ENCODE measurements around the gene JAK1.
"Not testable (repeated sequence)": the region's sequence is repeated elsewhere in the genome, so short reads cannot be mapped to it uniquely, and the experiment has no call there.

The JAK1 gene

DNA sequence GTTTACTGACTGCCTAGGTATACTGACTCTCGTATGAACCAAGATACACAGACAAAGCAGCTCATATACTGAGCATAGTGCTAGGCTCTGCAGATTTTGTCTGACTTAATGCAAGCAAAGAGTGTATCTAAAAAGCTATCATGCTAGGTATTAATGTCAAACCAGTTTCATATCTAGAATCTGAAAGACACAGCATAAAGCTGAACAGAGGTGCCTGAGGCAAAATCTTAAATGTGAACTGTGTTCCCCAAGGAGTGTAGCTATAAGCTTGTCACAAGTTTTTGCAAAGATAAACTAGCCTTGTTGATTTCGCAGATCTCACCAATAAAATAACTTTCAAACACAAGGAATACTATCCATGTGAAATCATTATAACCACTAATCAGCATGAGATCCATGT lies 18.1 kb downstream of the JAK1 start:
- DNase-seq, result no peak

DNA sequence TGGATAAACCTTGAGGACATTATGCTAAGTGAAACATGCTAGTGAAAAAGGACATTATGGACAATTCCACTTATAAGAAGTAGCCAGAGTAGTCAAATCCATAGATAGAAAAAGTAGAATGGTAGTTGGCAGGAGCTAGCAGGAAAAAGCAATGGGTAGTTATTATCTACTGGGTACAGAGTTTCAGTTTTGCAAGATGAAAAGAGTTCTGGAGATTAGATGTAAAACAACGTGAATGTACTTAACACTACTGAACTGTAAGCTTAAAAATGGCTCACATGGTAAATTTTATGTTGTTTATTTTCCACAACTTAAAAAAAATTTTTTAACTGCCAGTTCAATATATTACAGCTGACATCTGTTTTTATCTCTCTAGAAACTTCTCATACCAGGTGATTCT lies 19.4 kb downstream of the JAK1 start:
- DNase-seq, result no peak

DNA sequence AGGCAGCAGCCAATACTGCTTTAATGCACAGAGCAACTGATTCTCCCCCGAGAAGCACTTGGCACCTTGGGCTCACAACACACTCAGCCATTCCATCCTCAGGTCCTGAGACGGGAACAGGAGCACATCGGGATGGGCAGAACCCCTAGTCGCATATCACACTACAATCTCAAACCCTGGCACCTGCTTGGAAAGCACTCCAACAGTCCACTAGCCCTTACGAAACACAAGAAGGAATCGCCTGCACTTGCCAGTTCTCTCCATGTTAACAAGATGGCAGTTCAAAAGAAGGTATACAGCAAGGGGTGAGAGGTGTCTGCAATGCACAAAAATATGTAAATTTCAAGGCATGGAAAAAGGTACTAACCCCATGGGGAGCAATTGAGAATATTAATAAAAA lies 21.4 kb downstream of the JAK1 start:
- no peak for DNase-seq

DNA sequence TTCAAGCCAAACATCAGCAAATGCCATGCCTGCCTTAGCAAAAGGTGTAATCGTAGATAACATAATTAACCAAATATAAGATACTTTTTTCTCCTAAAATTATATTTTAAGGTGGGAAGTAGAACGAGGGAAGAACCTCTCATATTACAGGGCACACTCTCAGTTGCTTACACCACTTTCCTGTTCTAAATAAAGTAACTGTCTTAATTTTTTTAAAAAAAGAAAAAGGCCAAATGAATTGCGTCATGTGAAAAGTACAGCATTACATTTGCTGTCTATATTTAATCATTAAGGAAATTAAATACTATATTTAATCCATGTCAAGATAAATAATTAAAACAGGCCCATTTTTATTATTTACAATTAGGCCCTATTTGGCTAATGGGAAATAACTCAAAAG lies 23.7 kb downstream of the JAK1 start:
- no peak for DNase-seq

DNA sequence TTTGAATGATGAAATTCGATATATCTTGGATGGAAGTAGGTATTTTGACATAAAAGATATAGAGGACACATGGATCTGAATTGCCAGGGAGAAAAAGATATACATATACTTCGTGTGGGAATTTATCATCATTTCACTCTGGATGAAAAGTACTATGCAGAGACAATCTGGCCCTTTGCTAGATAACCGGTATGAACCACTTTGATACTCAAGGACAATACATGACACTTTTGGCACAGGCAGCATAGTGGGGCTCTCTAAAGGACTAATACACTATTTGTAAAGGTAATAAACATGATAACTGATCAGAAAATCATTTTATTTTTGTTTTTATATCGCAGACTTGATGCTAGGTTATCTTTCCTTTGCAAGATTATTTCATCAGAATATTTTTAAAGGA lies 24.2 kb downstream of the JAK1 start:
- DNase-seq, result no peak

DNA sequence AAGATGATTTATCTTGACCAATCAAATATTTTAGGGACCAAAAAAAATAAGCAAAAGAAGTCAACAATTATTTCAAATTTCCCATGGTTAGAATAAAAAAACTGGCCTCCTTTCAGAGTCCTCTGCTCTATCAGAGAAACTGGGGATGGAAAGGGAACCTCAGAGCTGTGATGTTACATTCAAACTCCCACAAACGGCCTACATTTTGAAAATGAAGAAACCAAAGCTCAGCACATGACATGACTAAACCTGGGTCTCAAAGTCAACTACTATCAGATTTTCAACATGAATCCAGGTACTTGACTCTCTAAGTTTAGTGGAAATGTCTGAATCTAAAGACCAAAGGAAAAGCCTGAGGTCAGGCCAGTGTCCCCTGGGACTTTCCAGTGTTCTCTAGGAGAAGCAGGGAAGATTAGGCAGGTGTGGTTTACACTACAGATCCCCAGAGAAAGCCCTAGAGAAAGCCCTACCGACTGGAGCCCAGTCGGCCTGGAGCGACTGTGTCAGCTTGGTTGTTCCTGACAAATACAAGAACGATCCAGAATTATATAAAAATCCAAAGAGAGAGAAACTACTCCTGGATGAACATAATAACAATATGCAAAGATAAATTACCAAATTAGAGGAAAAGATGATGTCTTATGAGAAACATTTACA lies 24.8 kb downstream of the JAK1 start:
- DNase-seq, result no peak

DNA sequence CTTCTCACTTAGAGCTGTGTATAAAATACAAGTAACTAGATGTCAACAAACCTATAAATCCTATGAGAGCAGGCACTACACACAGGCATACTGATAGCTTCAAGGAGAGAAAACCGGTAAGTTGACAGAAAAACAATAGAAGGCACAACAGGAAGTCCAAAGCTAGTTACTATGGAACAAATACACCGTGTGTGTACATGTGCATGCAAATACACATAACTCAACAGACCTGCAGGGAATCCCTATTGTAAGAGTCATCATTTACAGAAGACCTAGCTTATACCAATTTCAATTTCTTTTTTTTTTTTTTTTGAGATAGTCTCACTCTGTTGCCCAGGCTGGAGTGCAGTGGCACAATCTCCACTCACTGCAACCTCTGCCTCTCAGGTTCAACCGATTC lies 26.3 kb downstream of the JAK1 start:
- DNase-seq, result no peak

DNA sequence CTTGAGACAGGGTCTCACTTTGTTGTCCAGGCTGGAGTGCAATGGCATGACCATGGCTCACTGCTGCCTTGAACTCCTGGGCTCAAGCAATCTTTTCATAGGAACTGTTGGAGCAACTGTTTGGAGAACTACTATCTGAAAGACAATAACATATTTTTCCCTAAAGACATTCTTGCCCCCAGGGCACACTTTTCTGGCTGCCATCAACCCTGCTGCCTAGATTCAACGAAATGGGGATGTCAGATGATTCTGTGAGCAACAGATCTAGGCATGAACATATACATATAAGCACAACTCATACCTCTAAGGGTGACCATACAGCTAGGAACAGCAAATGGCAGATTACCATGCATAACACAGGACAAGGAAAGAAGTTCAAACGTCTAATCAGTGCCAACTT lies 27.4 kb downstream of the JAK1 start:
- no peak for DNase-seq

DNA sequence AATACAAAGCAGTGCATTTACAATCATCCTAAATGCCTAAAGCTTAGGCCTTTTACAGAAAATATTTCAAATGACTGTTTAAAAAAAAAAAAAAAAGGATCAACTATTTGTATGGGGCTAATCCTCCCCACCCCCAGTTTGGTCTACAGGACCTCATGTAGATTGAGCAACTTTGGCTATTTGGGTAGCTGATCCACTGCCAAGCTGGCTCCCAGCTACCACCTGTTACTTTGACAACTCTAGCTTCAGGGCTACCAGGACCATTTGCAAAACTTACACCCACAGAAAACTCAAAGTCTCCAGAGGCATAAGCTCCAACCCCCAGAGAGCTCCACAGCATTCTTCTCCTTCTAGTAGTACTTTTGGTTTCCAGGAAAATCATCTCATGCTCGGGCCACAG lies 29.4 kb downstream of the JAK1 start:
- no peak for DNase-seq

DNA sequence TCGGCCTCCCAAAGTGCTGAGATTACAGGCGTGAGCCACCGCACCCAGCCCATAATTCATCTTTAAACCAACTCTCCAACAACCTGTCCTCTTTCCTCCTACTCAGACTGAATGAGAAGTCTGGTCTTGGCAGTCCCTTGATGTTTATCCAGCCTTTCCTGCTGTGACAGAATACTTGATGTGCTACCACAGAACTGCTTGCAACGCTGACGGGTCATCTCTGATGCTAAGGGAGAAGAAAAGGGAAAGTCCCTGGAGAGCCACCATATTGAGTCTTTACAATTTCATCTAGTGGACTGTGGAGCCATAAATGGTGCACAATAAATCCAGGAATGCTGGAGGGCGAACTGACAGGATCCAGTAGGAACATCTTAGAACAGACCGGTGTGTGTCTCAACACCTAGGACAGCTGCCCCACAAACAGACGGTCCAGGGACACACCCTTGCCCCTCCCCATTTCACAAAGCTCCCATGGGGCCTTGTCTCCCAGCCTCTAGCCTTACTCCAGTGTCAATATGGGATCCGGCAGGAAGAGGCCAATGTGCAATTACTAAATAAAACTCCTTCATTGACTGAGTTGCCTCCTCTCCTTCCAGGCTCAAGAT lies 30.7 kb downstream of the JAK1 start:
- no peak for DNase-seq

DNA sequence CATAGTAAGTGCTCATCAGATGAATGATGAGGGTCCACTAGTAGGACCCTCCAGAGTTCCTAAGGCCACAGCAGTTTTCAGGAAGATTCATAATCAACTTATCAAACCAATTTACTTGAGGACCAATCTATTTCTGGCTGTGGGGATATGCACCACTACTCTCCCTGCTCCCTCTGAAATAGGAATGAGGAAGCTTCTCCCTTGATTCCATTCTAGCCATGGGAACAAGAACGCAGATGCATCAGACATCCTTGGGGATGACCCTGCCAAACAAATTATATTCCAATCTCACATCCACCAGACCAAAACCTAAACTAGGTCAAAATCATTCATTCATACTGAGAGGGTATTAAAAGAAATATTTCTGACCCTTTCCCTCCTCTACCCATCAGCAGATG lies 31.5 kb downstream of the JAK1 start:
- DNase-seq, result no peak

DNA sequence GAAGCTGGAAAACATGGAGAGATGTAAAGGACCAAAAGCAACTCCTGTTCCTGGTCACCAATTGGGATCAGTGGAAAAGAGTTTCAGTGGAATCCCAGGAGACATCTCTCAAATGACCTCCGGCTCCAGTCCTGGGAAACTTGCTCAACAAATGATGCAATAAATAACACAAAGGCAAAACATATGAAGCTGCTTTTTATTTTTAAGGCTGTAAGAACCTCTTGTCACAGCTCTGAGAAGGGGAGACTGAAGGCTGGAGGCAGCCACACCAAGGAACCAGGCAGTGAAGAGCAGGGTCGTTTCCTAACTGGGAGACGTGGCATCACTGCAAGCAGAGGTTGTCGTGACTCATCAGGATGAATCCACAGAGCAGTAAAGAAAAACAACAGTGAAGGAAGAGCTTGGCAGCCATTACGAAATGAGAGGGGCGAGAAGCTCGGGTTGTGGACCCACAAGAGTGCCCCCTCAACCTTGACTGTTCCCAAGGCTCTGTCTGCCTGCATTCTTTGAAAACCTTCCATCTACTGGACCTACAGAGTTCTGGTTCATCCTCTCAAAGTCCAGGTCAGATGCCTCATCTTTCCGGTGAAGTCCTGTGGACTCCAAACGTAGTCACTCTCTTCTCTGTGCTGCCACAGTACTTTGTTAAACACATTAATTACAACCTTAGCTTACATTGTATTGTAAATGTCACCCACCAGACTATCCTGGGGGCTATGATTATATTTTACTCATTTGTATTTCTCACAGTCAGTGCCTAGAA lies 32.1 kb downstream of the JAK1 start:
- no peak for DNase-seq

DNA sequence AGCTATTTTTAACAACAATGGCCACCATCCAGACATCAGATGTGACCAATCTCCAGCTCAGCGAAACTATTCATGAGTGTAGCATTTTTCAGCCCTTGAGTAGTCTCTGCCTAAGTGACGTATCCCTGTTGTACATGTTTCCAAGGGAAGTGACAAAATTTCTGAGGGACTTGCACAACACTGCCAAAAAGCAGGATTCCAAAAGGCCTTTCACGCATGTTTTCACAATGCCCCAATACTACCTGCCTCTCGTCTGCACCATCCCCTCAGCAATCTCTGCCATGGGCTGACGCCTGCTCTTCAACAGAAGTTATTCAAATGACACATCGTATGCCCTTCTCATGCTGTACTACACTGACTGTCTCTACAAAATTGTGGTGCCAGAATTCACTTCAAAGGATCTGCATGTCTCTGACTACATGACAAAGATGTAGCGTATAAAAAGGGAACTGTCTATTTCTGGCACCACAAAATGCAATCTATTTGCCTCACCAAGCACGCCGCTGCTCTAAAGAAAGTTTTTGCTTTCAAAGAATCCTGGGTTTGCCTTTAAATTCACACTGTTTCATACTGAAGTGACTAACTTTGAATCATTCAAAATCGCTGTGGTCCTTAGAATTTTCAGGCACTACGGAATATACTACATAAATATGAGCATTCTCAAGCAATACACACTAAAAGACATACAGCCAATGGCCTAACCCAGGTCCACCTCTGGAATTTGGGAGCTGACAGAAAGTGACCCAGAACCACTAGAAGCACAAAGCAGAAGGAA lies 32.9 kb downstream of the JAK1 start:
- DNase-seq, result no peak

DNA sequence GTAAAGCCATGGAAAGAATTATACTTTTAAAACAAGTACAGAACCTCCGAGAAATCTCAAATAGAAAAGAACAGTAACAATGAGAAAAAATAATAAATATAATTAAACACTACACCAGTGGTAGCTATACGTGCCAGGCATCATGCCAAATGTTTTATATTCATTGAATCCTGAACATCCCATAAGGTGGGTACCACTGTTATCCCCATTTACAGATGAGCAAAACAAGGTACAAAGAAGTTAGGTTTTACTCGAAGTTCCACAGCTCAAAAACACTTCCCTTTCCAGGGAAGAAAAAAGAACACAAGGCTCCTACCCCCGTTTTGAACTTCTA lies 33.4 kb downstream of the JAK1 start:
- no peak for DNase-seq

DNA sequence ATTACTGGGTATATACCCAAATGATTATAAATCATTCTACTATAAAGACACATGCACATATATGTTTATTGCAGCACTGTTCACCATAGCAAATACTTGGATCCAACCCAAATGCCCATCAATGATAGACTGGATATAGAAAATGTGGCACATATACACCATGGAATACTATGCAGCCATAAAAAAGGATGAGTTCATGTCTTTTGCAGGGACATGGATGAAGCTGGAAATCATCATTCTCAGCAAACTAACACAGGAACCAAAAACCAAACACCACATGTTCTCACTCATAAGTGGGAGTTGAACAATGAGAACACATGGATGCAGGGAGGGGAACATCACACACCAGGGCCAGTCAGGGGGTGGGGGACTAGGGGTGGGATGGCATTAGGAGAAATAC lies 35.7 kb downstream of the JAK1 start:
- DNase-seq, result not testable (repeated sequence)

DNA sequence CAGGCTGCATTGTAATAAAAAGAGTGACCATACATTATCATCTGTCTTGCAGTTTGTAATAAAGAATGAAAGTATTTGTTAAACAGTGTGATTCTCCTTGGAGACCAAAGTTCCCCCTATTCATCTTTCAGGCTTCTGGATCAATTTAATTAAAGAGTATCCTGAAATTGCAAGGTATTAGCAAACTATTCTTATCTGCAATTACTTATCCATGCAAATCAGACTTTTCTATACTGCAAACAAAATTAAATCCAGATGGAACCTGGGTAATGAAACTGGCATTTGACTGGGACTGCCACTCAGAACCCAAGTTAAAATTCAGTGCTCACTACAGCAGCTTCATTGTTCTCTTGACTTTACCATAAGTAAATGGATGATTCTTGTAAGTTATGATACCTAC lies 37.1 kb downstream of the JAK1 start:
- DNase-seq, result no peak

DNA sequence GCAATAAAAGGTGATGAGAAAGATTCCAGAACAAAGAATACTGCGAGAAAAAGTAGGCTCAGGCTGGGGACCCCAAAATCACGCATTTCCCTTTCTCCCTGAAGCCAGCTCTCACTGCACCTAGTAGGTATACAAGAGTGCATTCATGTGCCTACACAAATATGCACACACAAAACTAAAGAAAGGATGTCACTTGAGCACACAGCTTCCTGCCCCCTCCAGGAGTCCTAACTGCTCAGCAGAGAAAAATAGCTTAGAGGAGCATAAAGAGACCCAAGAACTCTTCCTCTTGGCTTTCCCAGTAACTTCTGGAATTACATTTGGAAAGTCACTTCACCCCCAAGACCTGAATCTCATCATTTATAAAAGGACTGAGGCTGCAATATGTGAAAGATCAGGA lies 38.0 kb downstream of the JAK1 start:
- DNase-seq, result no peak

DNA sequence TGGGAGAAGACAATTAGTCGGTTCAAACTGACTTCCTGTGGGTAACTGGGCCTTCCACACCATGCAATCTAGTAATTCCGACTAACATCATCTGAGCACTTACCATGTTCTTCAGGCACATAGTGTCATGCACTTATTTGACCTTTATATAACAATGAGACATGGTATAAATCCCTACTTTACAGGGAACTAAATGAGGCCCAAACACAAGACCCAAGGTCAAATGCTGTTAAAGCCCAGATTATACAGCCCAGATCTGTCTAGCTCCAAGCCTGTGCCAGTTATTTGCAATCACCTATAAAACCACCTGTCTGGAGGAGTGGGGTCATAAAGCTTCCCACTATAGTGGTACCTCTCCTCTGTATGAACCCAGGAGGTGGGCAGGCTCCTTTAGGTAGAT lies 40.8 kb downstream of the JAK1 start:
- no peak for DNase-seq

DNA sequence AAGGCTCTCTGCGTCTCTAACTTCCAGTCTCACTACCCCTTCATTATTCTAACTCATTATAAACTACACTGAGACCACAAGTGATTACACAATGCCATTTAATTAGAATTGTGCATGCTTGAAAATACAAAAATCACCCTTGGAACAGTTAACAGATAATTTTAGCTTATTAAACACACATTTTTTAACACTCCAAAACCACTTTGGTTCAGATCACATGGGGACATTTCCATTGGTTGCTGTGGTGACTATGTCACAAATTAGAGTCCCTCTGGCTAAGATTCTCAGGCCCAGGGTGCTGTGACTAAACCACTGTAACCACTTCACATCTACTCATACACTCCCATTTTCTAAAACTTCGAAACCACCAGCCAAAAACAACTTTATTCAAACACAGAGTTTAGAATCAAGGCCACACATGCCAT lies 43.0 kb downstream of the JAK1 start:
- no peak for DNase-seq

DNA sequence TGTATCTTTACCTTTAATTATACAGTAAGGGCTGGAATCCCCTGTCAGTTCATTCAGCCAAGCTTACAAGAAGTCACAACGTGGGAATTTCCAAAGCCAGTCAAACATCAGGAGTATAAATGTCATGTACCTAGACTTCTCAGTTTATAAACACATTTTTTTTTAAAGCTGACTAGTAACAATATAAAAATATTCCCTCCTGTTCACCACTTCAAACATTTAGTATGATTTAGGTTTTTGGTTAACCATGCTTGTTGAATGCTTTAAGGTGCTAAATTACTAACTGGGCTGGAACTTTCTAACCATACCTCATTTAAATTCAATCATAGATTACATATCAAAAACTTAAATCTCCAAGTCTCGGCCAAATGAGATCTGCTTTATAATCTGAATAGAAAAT lies 44.0 kb downstream of the JAK1 start:
- DNase-seq, result no peak

DNA sequence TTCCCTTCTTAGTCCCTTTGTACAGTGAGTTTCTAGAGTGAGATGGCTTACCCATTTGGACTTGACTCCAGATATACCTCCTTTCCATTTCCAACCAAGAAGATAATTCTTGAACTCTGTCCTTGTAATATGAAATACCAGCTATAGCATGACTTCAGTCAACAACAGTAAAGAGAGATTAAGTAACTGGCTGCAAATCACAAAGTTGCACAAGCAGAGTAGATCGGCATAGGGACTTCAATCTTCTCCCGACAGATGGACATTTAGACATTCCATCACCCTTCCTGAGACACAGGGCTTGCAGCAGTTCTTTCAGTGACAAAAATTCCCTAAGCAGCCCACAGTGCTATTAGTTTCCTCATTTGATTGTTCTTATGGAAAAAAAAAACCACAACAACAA lies 44.6 kb downstream of the JAK1 start:
- no peak for DNase-seq

DNA sequence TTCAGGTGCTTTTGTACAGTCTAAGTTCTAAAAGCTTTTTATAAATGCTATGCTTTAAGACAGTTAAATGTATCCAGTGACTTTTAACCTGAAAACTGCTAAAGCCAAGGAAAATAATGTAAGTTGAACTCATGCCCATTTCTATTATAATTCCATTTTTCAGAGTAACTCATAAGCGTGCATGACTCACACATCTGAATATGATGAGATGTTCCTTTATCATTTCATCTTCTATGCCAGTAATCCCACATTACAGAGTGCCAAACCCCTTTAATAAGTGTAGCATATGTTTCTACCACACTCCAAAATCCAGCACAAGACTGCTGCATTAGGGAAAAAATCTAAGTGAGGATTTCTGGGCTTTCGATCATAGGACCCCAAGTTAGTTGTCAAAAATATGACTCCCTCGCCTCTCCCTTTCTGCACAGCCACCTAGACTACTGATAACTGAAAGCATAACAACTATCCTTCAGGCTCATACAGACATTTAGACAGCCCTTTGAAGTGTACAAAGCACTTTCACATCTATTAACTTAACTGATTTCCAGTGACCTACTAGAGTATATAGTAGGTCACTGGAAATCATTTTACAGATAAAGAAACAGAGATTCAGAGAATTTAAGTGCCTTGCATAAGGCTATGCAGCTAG lies 45.3 kb downstream of the JAK1 start:
- no peak for DNase-seq

DNA sequence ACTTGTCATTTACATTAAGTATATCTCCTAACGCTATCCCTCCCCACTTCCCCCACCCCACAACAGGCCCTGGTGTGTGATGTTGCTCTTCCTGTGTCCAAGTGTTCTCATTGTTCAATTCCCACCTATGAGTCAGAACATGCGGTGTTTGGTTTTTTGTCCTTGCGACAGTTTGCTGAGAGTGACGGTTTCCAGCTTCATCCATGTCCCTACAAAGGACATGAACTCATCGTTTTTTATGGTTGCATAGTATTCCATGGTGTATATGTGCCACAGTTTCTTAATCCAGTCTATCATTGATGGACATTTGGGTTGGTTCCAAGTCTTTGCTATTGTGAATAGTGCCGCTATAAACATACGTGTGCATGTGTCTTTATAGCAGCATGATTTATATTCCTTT lies 47.2 kb downstream of the JAK1 start:
- not testable (repeated sequence) for DNase-seq

All from activated T-cell treated with anti-CD3 and anti-CD28 coated beads, Interleukin-2, amount 50 U/mL, for 1 hour (primary cell).